Duodenal mucosa (tissue), 2 donors: ENCODE results near the gene WNT1.

Experiments
- H3K27ac ChIP-seq: one replicate; pipeline ENCODE4 v1.7.0; 2013; ENCODE audit warnings: low read depth, low read length
- H3K27me3 ChIP-seq, 2 donors: one replicate each; pipeline ENCODE4 v1.7.0; 2013; ENCODE audit warnings: low read length in 2 of 2, control low read depth in 1 of 2; ENCODE audit not compliant: insufficient read depth in 2 of 2, control insufficient read depth in 1 of 2
- H3K36me3 ChIP-seq, 2 donors: one replicate each; pipeline ENCODE4 v1.7.0; 2013; ENCODE audit warnings: low read length in 2 of 2, control low read depth in 1 of 2; ENCODE audit not compliant: insufficient read depth in 2 of 2, control insufficient read depth in 1 of 2
- H3K4me1 ChIP-seq, 2 donors: one replicate each; pipeline ENCODE4 v1.7.0; 2013; ENCODE audit warnings: low read length in 2 of 2, control low read depth in 1 of 2; ENCODE audit not compliant: insufficient read depth in 2 of 2, control insufficient read depth in 1 of 2
- H3K4me3 ChIP-seq, 2 donors: one replicate each; pipeline ENCODE4 v1.7.0; 2013; ENCODE audit warnings: low read length in 2 of 2, low read depth in 1 of 2
- H3K9ac ChIP-seq, 2 donors: one replicate each; pipeline ENCODE4 v1.7.0; 2013; ENCODE audit warnings: low read length in 2 of 2, low read depth in 1 of 2
- H3K9me3 ChIP-seq, 2 donors: one replicate each; pipeline ENCODE4 v1.7.0; 2013; ENCODE audit warnings: low read length in 2 of 2, control low read depth in 1 of 2; ENCODE audit not compliant: control insufficient read depth in 1 of 2

The WNT1 gene

GRCh38 chr12:49026101-49026500, 48.0 kb downstream of the WNT1 start:
- H3K4me1 ChIP-seq = peaks cover 6 to 7% of the 10 kb centered on the region in 2 donors
- H3K9ac ChIP-seq = no peak overlapping the region
- no peak overlapping the region for H3K4me3 ChIP-seq
- H3K9me3 ChIP-seq = no peaks in the 10 kb centered on the region
- H3K27ac ChIP-seq = no peak overlapping the region
- peaks cover 58 to 91% of the 10 kb centered on the region in 2 donors for H3K36me3 ChIP-seq
- H3K27me3 ChIP-seq = no peaks in the 10 kb centered on the region

GRCh38 chr12:49026678-49027480, 48.8 kb downstream of the WNT1 start:
- Histone ChIP-seq H3K27ac (no peak overlapping the region), H3K36me3 (peaks cover 65 to 92% of the 10 kb centered on the region in 2 donors), H3K9ac (no peak overlapping the region), H3K4me3 (no peak overlapping the region), H3K4me1 (peaks cover 6 to 7% of the 10 kb centered on the region in 2 donors), H3K9me3 (no peaks in the 10 kb centered on the region), H3K27me3 (no peaks in the 10 kb centered on the region)

GRCh38 chr12:49027846-49028555, 49.9 kb downstream of the WNT1 start:
- no peaks in the 10 kb centered on the region for H3K9me3 ChIP-seq
- H3K27ac ChIP-seq = no peak overlapping the region
- peaks cover 6 to 7% of the 10 kb centered on the region in 2 donors for H3K4me1 ChIP-seq
- no peak overlapping the region for H3K9ac ChIP-seq
- H3K4me3 ChIP-seq = no peak overlapping the region
- no peaks in the 10 kb centered on the region for H3K27me3 ChIP-seq
- peaks cover 69 to 92% of the 10 kb centered on the region in 2 donors for H3K36me3 ChIP-seq

- H3K36me3 ChIP-seq = peaks cover 72 to 91% of the 10 kb centered on the region in 2 donors
- no peak overlapping the region for H3K9ac ChIP-seq
- peaks cover 6 to 7% of the 10 kb centered on the region in 2 donors for H3K4me1 ChIP-seq
- no peak overlapping the region for H3K27ac ChIP-seq
- no peaks in the 10 kb centered on the region for H3K9me3 ChIP-seq
- H3K4me3 ChIP-seq = no peak overlapping the region
- no peaks in the 10 kb centered on the region for H3K27me3 ChIP-seq
Measured at GRCh38 chr12:49028666-49029275, 50.6 kb downstream of the WNT1 start.

GRCh38 chr12:49030119-49030518, 52.0 kb downstream of the WNT1 start:
- no peak overlapping the region for H3K9ac ChIP-seq

GRCh38 chr12:49030714-49031572, 52.8 kb downstream of the WNT1 start:
- Histone ChIP-seq H3K27me3 (no peaks in the 10 kb centered on the region), H3K9ac (no peak overlapping the region), H3K36me3 (peaks cover 63 to 88% of the 10 kb centered on the region in 2 donors), H3K9me3 (no peaks in the 10 kb centered on the region), H3K4me1 (peaks cover 6 to 7% of the 10 kb centered on the region in 2 donors), H3K4me3 (no peak overlapping the region), H3K27ac (no peak overlapping the region)

More at GRCh38 chr12:49030119-49030518, 52.0 kb downstream of the WNT1 start:
- Histone ChIP-seq H3K9me3 (no peaks in the 10 kb centered on the region), H3K36me3 (peaks cover 71 to 91% of the 10 kb centered on the region in 2 donors), H3K27ac (no peak overlapping the region), H3K4me1 (peaks cover 6 to 7% of the 10 kb centered on the region in 2 donors), H3K4me3 (no peak overlapping the region), H3K27me3 (no peaks in the 10 kb centered on the region)

- peaks cover 57 to 85% of the 10 kb centered on the region in 2 donors for H3K36me3 ChIP-seq
- no peak overlapping the region for H3K27ac ChIP-seq
- H3K9me3 ChIP-seq = no peaks in the 10 kb centered on the region
- H3K27me3 ChIP-seq = no peaks in the 10 kb centered on the region
- H3K4me1 ChIP-seq = peaks cover under 1 to 2% of the 10 kb centered on the region in 2 donors
- H3K9ac ChIP-seq = no peak overlapping the region
- no peak overlapping the region for H3K4me3 ChIP-seq
Measured at GRCh38 chr12:49031573-49032161, 53.5 kb downstream of the WNT1 start.
